GM18499 (cell line): ENCODE measurements around the gene PARD3.
"Not testable (repeated sequence)": the region's sequence is repeated elsewhere in the genome, so short reads cannot be mapped to it uniquely, and the experiment has no call there.

ENCODE experiments used
- ATAC-seq: cut with Tn5 transposase; IDR thresholded peaks from one replicate; pipeline ENCODE4 v1.9.1; 2021; ENCODE audit warnings: moderate number of reproducible peaks; ENCODE audit not compliant: insufficient read depth, unreplicated experiment

PARD3 gene

GRCh38 chr10:34748767-34749166 is 66.3 kb downstream of the PARD3 start:
- ATAC-seq, result no peak

- no peak for ATAC-seq
Observed at GRCh38 chr10:34748357-34748756, 66.7 kb downstream of the PARD3 start.

GRCh38 chr10:34746094-34746493 is 69.0 kb downstream of the PARD3 start:
- ATAC-seq, result no peak

- ATAC-seq, result no peak
Observed at GRCh38 chr10:34745244-34745643, 69.9 kb downstream of the PARD3 start.

GRCh38 chr10:34744590-34744989 is 70.5 kb downstream of the PARD3 start:
- ATAC-seq, result no peak

GRCh38 chr10:34743814-34744213 is 71.3 kb downstream of the PARD3 start:
- ATAC-seq, result no peak

GRCh38 chr10:34742456-34742855 is 72.6 kb downstream of the PARD3 start:
- no peak for ATAC-seq

GRCh38 chr10:34741087-34741486 is 74.0 kb downstream of the PARD3 start:
- not testable (repeated sequence) for ATAC-seq

GRCh38 chr10:34740321-34740720 is 74.8 kb downstream of the PARD3 start:
- ATAC-seq, result no peak

- no peak for ATAC-seq
Observed at GRCh38 chr10:34739915-34740314, 75.2 kb downstream of the PARD3 start.

GRCh38 chr10:34737772-34738169 is 77.3 kb downstream of the PARD3 start:
- no peak for ATAC-seq

- no peak for ATAC-seq
Observed at GRCh38 chr10:34736976-34737771, 77.9 kb downstream of the PARD3 start.

- no peak for ATAC-seq
Observed at GRCh38 chr10:34734918-34735317, 80.2 kb downstream of the PARD3 start.

GRCh38 chr10:34732926-34733325 is 82.2 kb downstream of the PARD3 start:
- ATAC-seq, result no peak

GRCh38 chr10:34731885-34732701 is 83.0 kb downstream of the PARD3 start:
- ATAC-seq, result no peak

GRCh38 chr10:34731213-34731612 is 83.9 kb downstream of the PARD3 start:
- ATAC-seq, result no peak

- ATAC-seq, result no peak
Observed at GRCh38 chr10:34730726-34731125, 84.4 kb downstream of the PARD3 start.

- ATAC-seq, result no peak
Observed at GRCh38 chr10:34729619-34730018, 85.5 kb downstream of the PARD3 start.

GRCh38 chr10:34728361-34728760 is 86.7 kb downstream of the PARD3 start:
- no peak for ATAC-seq

GRCh38 chr10:34727595-34728033 is 87.5 kb downstream of the PARD3 start:
- no peak for ATAC-seq

- no peak for ATAC-seq
Observed at GRCh38 chr10:34726862-34727261, 88.2 kb downstream of the PARD3 start.
